ENCODE results near the gene RAD51AP2. TPM values are rescaled to one million over a fixed set of nuclear protein-coding genes. Genes with fewer than 3 reads are reported as not detected.

Gene RAD51AP2
- total RNA-seq, 1 experiment from 2014 or later = not detected

GRCh38 chr2:17550907-17551306, 32.7 kb upstream of the RAD51AP2 start:
- H3K27ac ChIP-seq (ENCODE audit: low read length) = no peak overlapping the region
- H3K4me1 ChIP-seq (ENCODE audit: insufficient read depth, low read length) = no peaks in the 10 kb centered on the region
- BruUV-seq (replicated peaks) = no TSS peak
- H4K20me1 ChIP-seq (ENCODE audit: low read length) = no peaks in the 10 kb centered on the region
- ATAC-seq (no peak), DNase-seq (no peak)
- H3K9me3 ChIP-seq (ENCODE audit: low read length) = no peaks in the 10 kb centered on the region
- CTCF ChIA-PET = no interaction called here
- H3K4me2 ChIP-seq (ENCODE audit: low read length) = no peak overlapping the region
- no peak overlapping the region for H3K9ac ChIP-seq (ENCODE audit: low read length)
- no peak overlapping the region for H2AFZ ChIP-seq (ENCODE audit: low read length)
- no peaks in the 10 kb centered on the region for H3F3A ChIP-seq (ENCODE audit: low read length, unreplicated experiment)
- H3K36me3 ChIP-seq (ENCODE audit: low read depth, low read length) = no peaks in the 10 kb centered on the region
- intact Hi-C loops (cut with micrococcal nuclease) = no loop called here
- no peaks in the 10 kb centered on the region for H3K9me2 ChIP-seq (replicated peaks; ENCODE audit: low read length)
- H3K4me3 ChIP-seq (ENCODE audit: low read length) = no peak overlapping the region
- TF ChIP-seq, protein P1, sequence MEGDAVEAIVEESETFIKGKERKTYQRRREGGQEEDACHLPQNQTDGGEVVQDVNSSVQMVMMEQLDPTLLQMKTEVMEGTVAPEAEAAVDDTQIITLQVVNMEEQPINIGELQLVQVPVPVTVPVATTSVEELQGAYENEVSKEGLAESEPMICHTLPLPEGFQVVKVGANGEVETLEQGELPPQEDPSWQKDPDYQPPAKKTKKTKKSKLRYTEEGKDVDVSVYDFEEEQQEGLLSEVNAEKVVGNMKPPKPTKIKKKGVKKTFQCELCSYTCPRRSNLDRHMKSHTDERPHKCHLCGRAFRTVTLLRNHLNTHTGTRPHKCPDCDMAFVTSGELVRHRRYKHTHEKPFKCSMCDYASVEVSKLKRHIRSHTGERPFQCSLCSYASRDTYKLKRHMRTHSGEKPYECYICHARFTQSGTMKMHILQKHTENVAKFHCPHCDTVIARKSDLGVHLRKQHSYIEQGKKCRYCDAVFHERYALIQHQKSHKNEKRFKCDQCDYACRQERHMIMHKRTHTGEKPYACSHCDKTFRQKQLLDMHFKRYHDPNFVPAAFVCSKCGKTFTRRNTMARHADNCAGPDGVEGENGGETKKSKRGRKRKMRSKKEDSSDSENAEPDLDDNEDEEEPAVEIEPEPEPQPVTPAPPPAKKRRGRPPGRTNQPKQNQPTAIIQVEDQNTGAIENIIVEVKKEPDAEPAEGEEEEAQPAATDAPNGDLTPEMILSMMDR (conservative IDR thresholded peaks at IDR 0.05; ENCODE audit: low read depth, low read length) = no peak
- TF ChIP-seq EZH2 (IDR thresholded peaks at IDR 0.05; ENCODE audit: low read length, unreplicated experiment) (no peak), EZH2phosphoT487 (IDR thresholded peaks at IDR 0.05; ENCODE audit: borderline replicate concordance, low read length) (no peak)
- H3K79me2 ChIP-seq (ENCODE audit: low read length) = no peaks in the 10 kb centered on the region
- H3K27me3 ChIP-seq (ENCODE audit: low read length) = peaks cover 20% of the 10 kb centered on the region; the same call in 1 of the 2 replicates
- POLR2A ChIA-PET (ENCODE audit: unreplicated experiment) = no interaction called here

GRCh38 chr2:17547737-17548136, 29.5 kb upstream of the RAD51AP2 start:
- Histone ChIP-seq H3K79me2 (ENCODE audit: low read length) (no peaks in the 10 kb centered on the region), H3K36me3 (ENCODE audit: low read depth, low read length) (no peaks in the 10 kb centered on the region), H3K4me3 (ENCODE audit: low read length) (no peak overlapping the region), H3K27ac (ENCODE audit: low read length) (no peak overlapping the region), H3K4me1 (ENCODE audit: insufficient read depth, low read length) (no peaks in the 10 kb centered on the region), H2AFZ (ENCODE audit: low read length) (no peak overlapping the region), H3F3A (ENCODE audit: low read length, unreplicated experiment) (no peaks in the 10 kb centered on the region), H3K9ac (ENCODE audit: low read length) (no peak overlapping the region), H3K4me2 (ENCODE audit: low read length) (no peak overlapping the region), H4K20me1 (ENCODE audit: low read length) (no peaks in the 10 kb centered on the region), H3K27me3 (ENCODE audit: low read length) (peaks cover 45% of the 10 kb centered on the region), H3K9me3 (ENCODE audit: low read length) (no peaks in the 10 kb centered on the region), H3K9me2 (replicated peaks; ENCODE audit: low read length) (no peaks in the 10 kb centered on the region)
- TF ChIP-seq EZH2phosphoT487 (IDR thresholded peaks at IDR 0.05; ENCODE audit: borderline replicate concordance, low read length) (no peak), EZH2 (IDR thresholded peaks at IDR 0.05; ENCODE audit: low read length, unreplicated experiment) (no peak)
- TF ChIP-seq, protein P1 (conservative IDR thresholded peaks at IDR 0.05; ENCODE audit: low read depth, low read length) = no peak
- ChIA-PET POLR2A (ENCODE audit: unreplicated experiment) (no interaction called here), CTCF (no interaction called here)
- ATAC-seq (no peak), DNase-seq (no peak)
- BruUV-seq (replicated peaks) = no TSS peak
- intact Hi-C loops (cut with micrococcal nuclease) = no loop called here

DNA sequence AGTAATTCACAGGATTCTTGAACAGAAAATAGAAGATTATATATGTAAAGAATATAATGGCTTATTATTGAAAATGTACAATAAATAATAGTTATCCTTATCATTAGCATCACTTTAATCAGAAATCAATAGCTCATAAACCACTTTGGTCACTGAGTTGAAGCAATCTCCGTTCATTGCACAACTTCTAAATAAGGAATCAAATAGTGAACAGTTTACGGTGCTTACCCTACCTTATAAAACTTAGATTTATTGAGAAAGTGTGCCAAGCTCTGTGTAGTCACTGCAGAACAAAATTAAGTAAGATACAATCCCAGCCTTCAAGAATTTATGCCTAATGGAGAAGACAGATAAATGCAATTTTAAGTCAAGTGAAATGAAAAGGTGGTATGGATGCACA, 29.0 kb upstream of the RAD51AP2 start:
- BruUV-seq (replicated peaks) = no TSS peak
- Histone ChIP-seq H3K4me1 (ENCODE audit: insufficient read depth, low read length) (no peaks in the 10 kb centered on the region), H3K27ac (ENCODE audit: low read length) (no peak overlapping the region), H3F3A (ENCODE audit: low read length, unreplicated experiment) (no peaks in the 10 kb centered on the region), H3K27me3 (ENCODE audit: low read length) (peaks cover 50% of the 10 kb centered on the region), H3K4me3 (ENCODE audit: low read length) (no peak overlapping the region), H3K4me2 (ENCODE audit: low read length) (no peak overlapping the region), H2AFZ (ENCODE audit: low read length) (no peak overlapping the region), H3K36me3 (ENCODE audit: low read depth, low read length) (no peaks in the 10 kb centered on the region), H3K9ac (ENCODE audit: low read length) (no peak overlapping the region), H3K79me2 (ENCODE audit: low read length) (no peaks in the 10 kb centered on the region), H3K9me2 (replicated peaks; ENCODE audit: low read length) (no peaks in the 10 kb centered on the region), H4K20me1 (ENCODE audit: low read length) (no peaks in the 10 kb centered on the region), H3K9me3 (ENCODE audit: low read length) (no peaks in the 10 kb centered on the region)
- intact Hi-C loops (cut with micrococcal nuclease) = no loop called here
- POLR2A ChIA-PET (ENCODE audit: unreplicated experiment) = no interaction called here
- ATAC-seq (no peak), DNase-seq (no peak)
- CTCF ChIA-PET = no interaction called here
- TF ChIP-seq EZH2phosphoT487 (IDR thresholded peaks at IDR 0.05; ENCODE audit: borderline replicate concordance, low read length) (no peak), EZH2 (IDR thresholded peaks at IDR 0.05; ENCODE audit: low read length, unreplicated experiment) (no peak)
- TF ChIP-seq, protein P1 (conservative IDR thresholded peaks at IDR 0.05; ENCODE audit: low read depth, low read length) = no peak

All from PC-3 (cell line).